GM12878 (cell line): Measurements from ENCODE around the gene MPRIP. TPM values are rescaled to one million over a fixed set of nuclear protein-coding genes. Genes with fewer than 3 reads are reported as not detected.

Source experiments
- ATAC-seq: fragments of 200-7000 bp; cut with Tn5 transposase; 3 replicates; pipeline ENCODE4 v1.9.1; 2020; ENCODE audit warnings: mild to moderate bottlenecking, moderate library complexity
- BruUV-seq: library from RNA; stranded (reverse); fragments of 400-500 nt; replicated peaks from 2 replicates; lab custom pipeline; 2021; lab: Mats Ljungman, UMichigan
- CTCF ChIA-PET: fragments of 300-600 bp; sonication (Branson Sonifier 250); formaldehyde crosslinking; extraction: SDS; loops from one replicate; lab custom pipeline; 2021; ENCODE audit warnings: inconsistent platforms; lab: Yijun Ruan, JAX
- POLR2A ChIA-PET: fragments of 350-600 bp; formaldehyde crosslinking; extraction: SDS; loops from one replicate; lab custom pipeline; 2021; ENCODE audit warnings: inconsistent platforms; lab: Charles Lee
- RAD21 ChIA-PET: fragments of 300-600 bp; sonication (Branson Sonifier 250); formaldehyde crosslinking; loops from one replicate; lab custom pipeline; 2023; ENCODE audit warnings: antibody characterized with exemption; ENCODE audit not compliant: unreplicated experiment; lab: Charles Lee
- SMC1A ChIA-PET: fragments of 300-600 bp; sonication (Branson Sonifier 250); formaldehyde crosslinking; loops from one replicate; lab custom pipeline; 2023; ENCODE audit not compliant: unreplicated experiment, uncharacterized antibody; lab: Charles Lee
- DNase-seq: peaks from one replicate; pipeline ENCODE4 v3.0.0-alpha.2; 2011; ENCODE audit warnings: low read depth, low spot score
- FAIRE-seq: peaks from 3 replicates; lab custom pipeline; 2011; peaks lifted over from hg19 to GRCh38; lab: Jason Lieb, UNC
- H2AFZ ChIP-seq: 2 replicates; pipeline ENCODE4 v1.6.0; 2011; ENCODE audit warnings: low read depth, low read length, control low read depth; ENCODE audit not compliant: control insufficient read depth
- H3K27ac ChIP-seq: 2 replicates; pipeline ENCODE4 v1.5.1; 2011; ENCODE audit warnings: control low read depth; ENCODE audit not compliant: control insufficient read depth, insufficient read depth
- H3K27me3 ChIP-seq, 2 experiments: replicated peaks in 1 of 2; 2 replicates each; pipeline versions ENCODE4 v1.6.0 to v1.6.1; 2011; ENCODE audit warnings: low read length in 1 of 2; ENCODE audit not compliant: control insufficient read depth in 2 of 2, insufficient read depth in 2 of 2
- H3K36me3 ChIP-seq, 2 experiments: 2 replicates each; pipeline ENCODE4 v1.5.1; 2011; ENCODE audit warnings: low read length in 1 of 2; ENCODE audit not compliant: control insufficient read depth in 2 of 2, insufficient read depth in 2 of 2
- H3K4me1 ChIP-seq: 2 replicates; pipeline ENCODE4 v1.6.1; 2011; ENCODE audit warnings: mild to moderate bottlenecking, low read length, moderate library complexity, mixed read lengths; ENCODE audit not compliant: control insufficient read depth, insufficient read depth
- H3K4me2 ChIP-seq: 2 replicates; pipeline ENCODE4 v1.6.0; 2011; ENCODE audit warnings: control low read depth; ENCODE audit not compliant: control insufficient read depth, insufficient read depth
- H3K4me3 ChIP-seq: fragments of 200-600 bp; sonication (generic); 2 replicates; pipeline ENCODE4 v1.5.1; 2016
- H3K79me2 ChIP-seq: 2 replicates; pipeline ENCODE4 v1.6.0; 2011; ENCODE audit warnings: low read length; ENCODE audit not compliant: control insufficient read depth, insufficient read depth
- H3K9ac ChIP-seq: 2 replicates; pipeline ENCODE4 v1.8.0; 2011; ENCODE audit warnings: low read length, control low read depth, mixed read lengths; ENCODE audit not compliant: control insufficient read depth, insufficient read depth
- H3K9me3 ChIP-seq: replicated peaks from 3 replicates; pipeline ENCODE4 v1.5.1; 2011; ENCODE audit warnings: mild to moderate bottlenecking, low read length; ENCODE audit not compliant: control insufficient read depth, insufficient read depth
- H4K20me1 ChIP-seq: 2 replicates; pipeline ENCODE4 v1.6.0; 2011; ENCODE audit not compliant: control insufficient read depth, insufficient read depth
- ESRRA ChIP-seq: IDR thresholded peaks from 2 replicates; pipeline ENCODE4 v1.6.1; 2012; ENCODE audit warnings: mild to moderate bottlenecking, low read length, improper control_type of control experiment
- FOS ChIP-seq: IDR thresholded peaks from 3 replicates; pipeline ENCODE4 v1.6.1; 2011; ENCODE audit warnings: borderline replicate concordance; ENCODE audit not compliant: insufficient read length; ENCODE audit errors: extremely low read depth
- ZZZ3 ChIP-seq: IDR thresholded peaks from 2 replicates; pipeline ENCODE4 v1.6.1; 2011; ENCODE audit warnings: low read depth; ENCODE audit not compliant: control insufficient read depth, insufficient read length
- WGBS: methylation state at CpG from one replicate; pipeline ENCODE4 v1.1.6; 2016; ENCODE audit warnings: low lambda C conversion rate; ENCODE audit not compliant: insufficient replicate concordance, insufficient coverage; ENCODE audit errors: missing lambda C conversion rate; 5-methylcytosine and 5-hydroxymethylcytosine counted together
- in situ Hi-C: fragments of 300-500 bp; cut with MboI; formaldehyde crosslinking; loops from 9 replicates; pipeline ENCODE4 v1.14.3; 2018; ENCODE audit warnings: mixed read lengths
- intact Hi-C: fragments of 100-400 bp; cut with micrococcal nuclease; formaldehyde crosslinking; loops from one replicate; pipeline ENCODE4 v1.14.2; 2022; ENCODE audit not compliant: unreplicated experiment
- polyA plus RNA-seq, 11 experiments: library from polyadenylated mRNA; depleted of rRNA in 4 of 11; unstranded in 6 of 11; stranded (reverse) in 5 of 11; fragments of >200 nt; fragmentation: Nextera tagmentation in 4 of 11; fragmentation: Illumina TruSeq in 1 of 11; extraction: Ambion mirVana in 4 of 11; extraction: Trizol in 1 of 11; gene quantifications; 1 replicate in 1 of 11; 2 replicates in 10 of 11; pipeline versions ENCODE4 v1.2.1 to v1.2.3, GENCODE V29; 2011 to 2016; ENCODE audit warnings: inconsistent platforms in 2 of 11, missing spikeins in 2 of 11, low read depth in 1 of 11
- total RNA-seq, 4 experiments: library from RNA; depleted of rRNA in 3 of 4; stranded (reverse); fragments of >200 nt in 3 of 4; fragmentation: Illumina TruSeq in 1 of 4; extraction: Trizol in 1 of 4; gene quantifications; 2 replicates each; pipeline versions ENCODE4 v1.2.1 to v1.2.3, GENCODE V29; 2013 to 2021
- TF ChIP-seq, protein P1 (sequence below): fragments of 450-650 bp; IDR thresholded peaks from 2 replicates; pipeline ENCODE4 v1.6.1; 2017; ENCODE audit warnings: low read depth, mild to moderate bottlenecking, moderate library complexity
- TF ChIP-seq, protein P2 (sequence below): IDR thresholded peaks from 2 replicates; pipeline ENCODE4 v1.6.1; 2012; ENCODE audit warnings: low read length, inconsistent platforms

MPRIP gene
- total and polyA plus RNA-seq, 10 of the 15 experiments (the other 5 are each of a cell fraction or from before 2014, with no cell fraction given) = 16.5 to 168 (median 71.7) TPM

DNA sequence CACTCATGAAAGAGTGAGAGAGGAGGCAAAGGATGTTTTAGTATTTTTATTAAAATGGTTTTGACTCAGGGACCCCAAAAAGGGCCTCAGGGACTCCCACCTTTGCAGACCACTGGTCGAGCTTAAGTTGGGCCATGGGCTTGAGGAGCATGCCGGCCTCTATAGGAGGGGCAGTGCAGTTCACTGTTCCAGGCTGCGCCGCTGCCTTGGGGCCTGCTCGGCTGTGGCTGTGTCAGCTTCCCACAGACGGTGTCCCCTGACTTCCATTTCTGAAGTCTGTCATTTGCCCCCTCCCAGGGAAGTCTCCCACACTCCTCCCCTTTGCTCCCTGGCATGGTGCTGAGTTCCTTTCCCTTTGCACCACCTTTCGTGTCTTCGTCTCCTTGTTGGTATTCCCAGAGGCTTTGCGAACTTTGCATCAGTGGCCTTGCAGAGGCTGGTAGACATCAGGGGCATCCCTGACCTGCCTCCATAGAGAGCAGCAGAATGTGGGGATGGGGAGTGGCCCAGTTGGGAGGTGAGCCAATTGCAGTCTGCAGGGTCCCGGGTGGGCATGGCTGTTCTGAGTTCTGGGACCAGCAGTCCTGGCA lies 17.1 kb downstream of the MPRIP start:
- ATAC-seq (no peak), DNase-seq (no peak), FAIRE-seq (no peak)
- Histone ChIP-seq H3K4me1 (no peaks in the 10 kb centered on the region), H2AFZ (no peak overlapping the region), H3K4me2 (no peak overlapping the region), H3K27me3 (no peaks in the 10 kb centered on the region), H4K20me1 (peaks cover 4% of the 10 kb centered on the region), H3K27ac (no peak overlapping the region), H3K9me3 (no peaks in the 10 kb centered on the region), H3K79me2 (peaks cover 21% of the 10 kb centered on the region), H3K4me3 (no peak overlapping the region), H3K36me3 (peaks cover 6% of the 10 kb centered on the region in 2 experiments; a peak in 3 of 4 replicates), H3K9ac (no peak overlapping the region)
- no peak for TF ChIP-seq ZZZ3
- no peak for TF ChIP-seq FOS
- TF ChIP-seq, protein P1, sequence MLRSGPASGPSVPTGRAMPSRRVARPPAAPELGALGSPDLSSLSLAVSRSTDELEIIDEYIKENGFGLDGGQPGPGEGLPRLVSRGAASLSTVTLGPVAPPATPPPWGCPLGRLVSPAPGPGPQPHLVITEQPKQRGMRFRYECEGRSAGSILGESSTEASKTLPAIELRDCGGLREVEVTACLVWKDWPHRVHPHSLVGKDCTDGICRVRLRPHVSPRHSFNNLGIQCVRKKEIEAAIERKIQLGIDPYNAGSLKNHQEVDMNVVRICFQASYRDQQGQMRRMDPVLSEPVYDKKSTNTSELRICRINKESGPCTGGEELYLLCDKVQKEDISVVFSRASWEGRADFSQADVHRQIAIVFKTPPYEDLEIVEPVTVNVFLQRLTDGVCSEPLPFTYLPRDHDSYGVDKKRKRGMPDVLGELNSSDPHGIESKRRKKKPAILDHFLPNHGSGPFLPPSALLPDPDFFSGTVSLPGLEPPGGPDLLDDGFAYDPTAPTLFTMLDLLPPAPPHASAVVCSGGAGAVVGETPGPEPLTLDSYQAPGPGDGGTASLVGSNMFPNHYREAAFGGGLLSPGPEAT = no peak
- TF ChIP-seq ESRRA = no peak
- TF ChIP-seq, protein P2, sequence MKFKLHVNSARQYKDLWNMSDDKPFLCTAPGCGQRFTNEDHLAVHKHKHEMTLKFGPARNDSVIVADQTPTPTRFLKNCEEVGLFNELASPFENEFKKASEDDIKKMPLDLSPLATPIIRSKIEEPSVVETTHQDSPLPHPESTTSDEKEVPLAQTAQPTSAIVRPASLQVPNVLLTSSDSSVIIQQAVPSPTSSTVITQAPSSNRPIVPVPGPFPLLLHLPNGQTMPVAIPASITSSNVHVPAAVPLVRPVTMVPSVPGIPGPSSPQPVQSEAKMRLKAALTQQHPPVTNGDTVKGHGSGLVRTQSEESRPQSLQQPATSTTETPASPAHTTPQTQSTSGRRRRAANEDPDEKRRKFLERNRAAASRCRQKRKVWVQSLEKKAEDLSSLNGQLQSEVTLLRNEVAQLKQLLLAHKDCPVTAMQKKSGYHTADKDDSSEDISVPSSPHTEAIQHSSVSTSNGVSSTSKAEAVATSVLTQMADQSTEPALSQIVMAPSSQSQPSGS = no peak
- BruUV-seq = no TSS peak
- ChIA-PET POLR2A (no interaction called here), SMC1A (no interaction called here), RAD21 (no interaction called here), CTCF (interaction anchor here (0.6 kb wide), 1 partner anchor 556 kb away, joined by 3 read pairs; no protein-coding TSS in a partner anchor)
- 82% methylated on average over 10 of the region's 10 CpGs for WGBS
- in situ Hi-C loops = no loop called here
- intact Hi-C loops = no loop called here
